ELR (cell line): ENCODE data around the gene MARCHF10.
"Not testable (repeated sequence)": the region's sequence is repeated elsewhere in the genome, so short reads cannot be mapped to it uniquely, and the experiment has no call there.

Experiments
- DNase-seq: peaks from one replicate; pipeline ENCODE4 v3.0.0-alpha.2; 2015; ENCODE audit warnings: low read depth

Gene MARCHF10

DNA sequence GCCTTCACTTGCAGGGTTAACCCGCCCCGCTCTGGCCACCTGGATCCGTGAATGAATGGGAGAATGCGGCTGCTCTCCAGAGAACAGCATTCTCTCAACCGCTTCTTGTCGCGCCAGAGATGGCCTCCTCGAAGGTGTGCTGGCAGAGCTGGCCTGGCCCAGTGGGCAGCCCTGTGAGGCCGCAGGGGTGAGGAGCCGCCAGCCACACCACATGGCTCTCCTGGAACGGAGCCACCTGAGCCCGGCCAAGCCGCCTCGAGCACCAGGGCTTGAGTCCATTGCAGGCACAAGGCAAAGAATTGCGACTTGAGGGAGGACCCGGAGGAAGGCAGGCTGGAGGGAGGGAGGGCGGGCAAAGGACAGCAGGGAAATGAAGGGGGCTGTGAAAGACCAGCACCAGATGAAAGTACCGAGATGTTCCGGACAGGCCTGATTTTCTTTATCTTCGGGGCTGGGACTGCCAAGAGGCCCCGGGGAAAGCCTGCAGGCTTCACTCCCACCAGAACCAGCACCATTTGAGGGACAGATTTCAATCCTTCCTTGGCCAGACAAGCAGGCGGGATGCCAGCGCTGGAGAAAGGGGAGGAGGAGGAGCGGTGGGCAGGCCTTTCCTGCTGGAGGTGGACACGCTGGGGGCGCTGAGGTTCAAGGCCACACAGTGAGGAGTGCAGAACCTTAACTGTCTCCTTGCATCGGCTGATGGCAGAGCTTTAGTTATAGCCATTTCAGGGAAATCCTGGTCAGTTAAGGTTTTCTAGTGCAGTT, 111.2 kb downstream of the MARCHF10 start:
- no peak for DNase-seq

DNA sequence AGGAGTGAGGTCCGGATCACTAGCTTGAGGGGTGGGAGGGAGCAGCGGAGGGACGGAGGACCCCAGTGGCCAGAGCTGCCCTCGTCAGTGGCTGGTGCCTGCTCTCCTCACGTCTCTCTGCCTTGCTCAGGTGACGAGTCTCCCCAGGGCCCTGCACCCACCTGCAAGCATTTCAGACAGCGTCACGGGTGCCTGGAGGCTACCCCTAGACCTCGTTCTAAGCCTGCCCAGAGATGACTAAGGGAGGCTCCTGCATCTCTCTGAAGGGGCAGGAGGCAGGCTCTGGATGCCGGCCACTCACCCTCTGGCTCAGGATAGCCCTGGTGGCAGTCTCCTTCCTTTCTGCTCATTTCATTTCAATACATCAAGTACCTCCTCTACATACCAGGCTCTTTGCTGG, 111.9 kb downstream of the MARCHF10 start:
- no peak for DNase-seq

DNA sequence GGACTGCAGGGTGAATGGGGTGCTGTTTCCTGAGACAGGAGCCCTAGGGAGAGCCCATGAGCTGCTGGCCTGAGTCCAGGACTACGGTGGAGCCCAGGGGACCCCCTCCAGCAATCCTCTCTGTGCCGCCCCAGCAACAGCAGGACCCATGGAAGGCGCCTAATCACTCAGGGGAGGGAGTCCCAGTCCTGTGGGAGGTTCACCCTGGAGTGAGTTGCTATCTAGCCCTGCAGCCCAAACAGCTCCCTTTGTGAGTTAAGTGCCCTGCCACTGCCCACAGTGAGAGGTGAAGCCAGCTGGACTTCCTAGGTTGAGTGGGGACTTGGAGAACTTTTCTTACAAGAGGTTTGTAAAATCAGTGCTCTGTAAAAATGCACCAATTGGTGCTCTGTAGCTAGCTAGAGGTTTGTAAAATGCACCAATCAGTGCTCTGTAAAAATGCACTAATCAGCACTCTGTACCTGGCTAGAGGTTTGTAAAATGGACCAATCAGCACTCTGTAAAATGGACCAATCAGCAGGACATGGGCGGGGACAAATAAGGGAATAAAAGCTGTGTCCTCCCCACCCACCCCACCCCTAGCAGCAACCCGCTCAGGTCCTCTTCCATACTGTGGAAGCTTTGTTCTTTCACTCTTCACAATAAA, 112.9 kb downstream of the MARCHF10 start:
- DNase-seq = not testable (repeated sequence)

GRCh38 chr17:62693616-62694409, 114.3 kb downstream of the MARCHF10 start:
- peak; percentile 36 for DNase-seq

DNA sequence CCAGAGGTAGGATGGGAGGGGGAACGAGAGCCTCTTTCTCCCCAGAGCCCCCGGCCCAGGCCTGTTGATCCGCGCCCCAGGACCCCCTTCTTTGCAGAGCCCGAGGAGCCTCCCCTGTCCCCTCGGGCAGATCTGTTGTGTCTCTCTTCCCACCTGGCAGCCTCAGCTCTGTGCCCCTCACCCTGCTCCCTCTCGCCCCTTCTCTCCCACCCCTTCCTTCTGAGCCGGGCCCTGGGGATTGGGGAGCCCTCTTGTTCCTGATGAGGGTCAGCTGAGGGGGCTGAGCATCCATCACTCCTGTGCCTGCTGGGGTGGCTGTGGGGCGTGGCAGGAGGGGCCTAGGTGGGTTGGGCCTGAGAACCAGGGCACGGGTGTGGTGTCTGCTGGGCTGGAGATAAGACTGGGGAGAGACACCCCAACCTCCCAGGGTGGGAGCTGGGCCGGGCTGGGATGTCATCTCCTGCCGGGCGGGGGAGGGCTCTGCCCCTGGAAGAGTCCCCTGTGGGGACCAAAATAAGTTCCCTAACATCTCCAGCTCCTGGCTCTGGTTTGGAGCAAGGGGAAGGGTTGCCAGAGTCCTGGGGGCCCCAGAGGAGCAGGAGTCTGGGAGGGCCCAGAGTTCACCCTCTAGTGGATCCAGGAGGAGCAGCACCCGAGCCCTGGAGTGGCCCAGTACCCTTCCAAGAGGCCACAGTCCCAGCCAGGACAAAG, 115.2 kb downstream of the MARCHF10 start:
- DNase-seq = peak; percentile 66

DNA sequence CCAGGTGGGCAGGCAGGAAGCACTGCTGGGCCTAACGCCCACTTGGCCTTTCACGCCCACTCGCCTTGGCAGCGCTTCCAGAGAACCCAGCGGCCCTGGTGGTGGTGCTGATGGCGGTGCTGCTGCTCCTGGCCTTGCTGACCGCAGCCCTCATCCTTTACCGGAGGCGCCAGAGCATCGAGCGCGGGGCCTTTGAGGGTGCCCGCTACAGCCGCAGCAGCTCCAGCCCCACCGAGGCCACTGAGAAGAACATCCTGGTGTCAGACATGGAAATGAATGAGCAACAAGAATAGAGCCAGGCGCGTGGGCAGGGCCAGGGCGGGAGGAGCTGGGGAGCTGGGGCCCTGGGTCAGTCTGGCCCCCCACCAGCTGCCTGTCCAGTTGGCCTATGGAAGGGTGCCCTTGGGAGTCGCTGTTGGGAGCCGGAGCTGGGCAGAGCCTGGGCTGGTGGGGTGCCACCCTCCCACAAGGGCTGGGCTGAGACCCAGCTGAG, 115.9 kb downstream of the MARCHF10 start:
- DNase-seq = no peak

DNA sequence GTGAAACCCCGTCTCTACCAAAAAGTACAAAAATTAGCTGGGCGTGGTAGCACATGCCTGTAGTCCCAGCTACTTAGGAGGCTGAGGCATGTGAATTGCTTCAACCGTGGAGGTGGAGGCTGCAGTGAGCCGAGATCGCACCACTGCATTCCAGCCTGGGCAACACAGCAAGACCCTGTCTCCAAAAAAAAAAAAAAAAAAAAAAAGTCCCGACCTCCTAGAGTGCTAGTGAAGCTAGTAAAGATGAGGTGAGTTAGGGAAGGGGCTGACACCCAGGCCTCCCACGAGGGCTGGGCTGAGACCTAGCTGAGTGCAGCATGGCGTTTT, 116.6 kb downstream of the MARCHF10 start:
- not testable (repeated sequence) for DNase-seq

DNA sequence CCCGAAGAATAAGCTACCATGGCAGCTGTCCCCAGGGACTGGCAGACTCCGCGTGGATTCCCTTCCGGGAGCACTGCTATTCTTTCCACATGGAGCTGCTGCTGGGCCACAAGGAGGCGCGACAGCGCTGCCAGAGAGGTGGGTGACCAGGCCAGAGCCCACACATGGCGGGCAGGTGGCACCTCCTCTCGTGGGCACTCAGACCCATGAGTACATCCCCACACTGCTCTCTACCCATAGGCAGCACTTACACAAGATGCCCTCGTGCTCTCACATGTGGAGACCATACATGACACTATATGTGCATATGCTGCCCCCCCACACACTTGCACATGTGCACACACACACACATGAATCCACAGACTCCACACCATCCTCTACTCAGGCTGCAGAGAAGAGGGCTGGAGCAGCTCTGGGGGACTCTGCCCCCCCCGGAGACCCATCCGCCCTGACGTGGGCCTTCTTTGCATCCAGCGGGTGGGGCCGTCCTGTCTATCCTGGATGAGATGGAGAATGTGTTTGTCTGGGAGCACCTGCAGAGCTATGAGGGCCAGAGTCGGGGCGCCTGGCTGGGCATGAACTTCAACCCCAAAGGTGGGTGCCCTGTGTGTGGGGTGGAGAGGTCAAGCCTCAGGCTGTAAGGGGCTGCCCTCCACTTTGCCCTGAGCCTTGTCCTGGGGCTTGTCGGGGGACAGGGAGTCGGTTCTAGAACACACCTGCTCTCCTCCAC, 117.8 kb downstream of the MARCHF10 start:
- DNase-seq = no peak

GRCh38 chr17:62689441-62690167, 118.5 kb downstream of the MARCHF10 start:
- no peak for DNase-seq

DNA sequence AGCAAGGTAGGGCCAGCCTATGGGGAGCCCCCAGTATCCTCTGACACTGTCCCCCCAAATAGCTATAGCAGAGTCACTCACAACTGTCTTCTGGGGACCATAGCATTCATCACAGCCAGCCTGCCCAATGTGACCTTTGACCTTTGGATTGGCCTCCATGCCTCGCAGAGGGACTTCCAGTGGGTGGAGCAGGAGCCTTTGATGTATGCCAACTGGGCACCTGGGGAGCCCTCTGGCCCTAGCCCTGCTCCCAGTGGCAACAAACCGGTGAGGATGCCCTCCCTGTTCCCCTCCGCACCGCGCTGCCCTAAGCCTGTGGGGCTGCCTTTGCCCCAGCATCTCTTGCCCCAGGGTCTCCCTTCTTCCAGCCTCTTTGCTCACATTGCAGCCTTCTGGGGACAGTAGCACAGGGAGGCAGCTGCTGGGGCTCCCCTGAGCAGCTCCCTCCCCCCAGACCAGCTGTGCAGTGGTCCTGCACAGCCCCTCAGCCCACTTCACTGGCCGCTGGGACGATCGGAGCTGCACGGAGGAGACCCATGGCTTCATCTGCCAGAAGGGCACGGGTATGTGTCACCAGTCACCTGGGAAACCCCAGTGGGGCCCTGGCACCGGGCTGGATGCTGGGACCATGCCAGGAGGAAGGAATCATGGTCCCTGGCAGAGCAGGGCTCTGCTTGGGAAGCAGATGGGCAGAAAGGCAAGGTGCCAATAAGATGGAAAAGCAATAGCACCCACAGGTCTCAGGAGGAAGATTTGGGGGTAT, 119.5 kb downstream of the MARCHF10 start:
- no peak for DNase-seq

GRCh38 chr17:62687997-62688396, 120.1 kb downstream of the MARCHF10 start:
- DNase-seq = no peak

GRCh38 chr17:62684179-62684578, 123.9 kb downstream of the MARCHF10 start:
- no peak for DNase-seq

- DNase-seq = no peak
Measured at GRCh38 chr17:62681939-62682381, 126.2 kb downstream of the MARCHF10 start.

GRCh38 chr17:62681061-62681938, 126.8 kb downstream of the MARCHF10 start:
- no peak for DNase-seq

- no peak for DNase-seq
Measured at GRCh38 chr17:62680541-62681052, 127.5 kb downstream of the MARCHF10 start.

DNA sequence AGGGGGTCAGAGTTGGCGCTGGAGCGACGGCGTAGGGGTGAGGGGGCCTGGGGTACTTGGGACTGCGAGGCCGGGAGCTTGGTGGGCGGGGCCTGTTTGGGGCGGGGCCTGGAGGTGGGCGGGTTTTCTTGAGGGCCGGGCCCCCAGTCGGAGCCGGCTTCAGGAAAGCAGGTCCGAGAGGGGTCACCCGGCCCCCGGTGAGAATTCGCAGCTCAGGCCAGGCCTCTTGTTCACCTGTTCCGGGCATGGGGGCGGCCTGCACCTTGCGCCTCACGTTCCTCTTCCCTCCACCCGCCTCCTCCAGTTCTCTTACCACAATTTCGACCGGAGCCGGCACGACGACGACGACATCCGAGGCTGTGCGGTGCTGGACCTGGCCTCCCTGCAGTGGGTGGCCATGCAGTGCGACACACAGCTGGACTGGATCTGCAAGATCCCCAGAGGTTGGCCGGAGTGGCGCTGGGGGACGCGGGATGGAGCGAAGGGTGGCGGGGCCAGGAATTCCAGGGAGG, 128.2 kb downstream of the MARCHF10 start:
- no peak for DNase-seq

DNA sequence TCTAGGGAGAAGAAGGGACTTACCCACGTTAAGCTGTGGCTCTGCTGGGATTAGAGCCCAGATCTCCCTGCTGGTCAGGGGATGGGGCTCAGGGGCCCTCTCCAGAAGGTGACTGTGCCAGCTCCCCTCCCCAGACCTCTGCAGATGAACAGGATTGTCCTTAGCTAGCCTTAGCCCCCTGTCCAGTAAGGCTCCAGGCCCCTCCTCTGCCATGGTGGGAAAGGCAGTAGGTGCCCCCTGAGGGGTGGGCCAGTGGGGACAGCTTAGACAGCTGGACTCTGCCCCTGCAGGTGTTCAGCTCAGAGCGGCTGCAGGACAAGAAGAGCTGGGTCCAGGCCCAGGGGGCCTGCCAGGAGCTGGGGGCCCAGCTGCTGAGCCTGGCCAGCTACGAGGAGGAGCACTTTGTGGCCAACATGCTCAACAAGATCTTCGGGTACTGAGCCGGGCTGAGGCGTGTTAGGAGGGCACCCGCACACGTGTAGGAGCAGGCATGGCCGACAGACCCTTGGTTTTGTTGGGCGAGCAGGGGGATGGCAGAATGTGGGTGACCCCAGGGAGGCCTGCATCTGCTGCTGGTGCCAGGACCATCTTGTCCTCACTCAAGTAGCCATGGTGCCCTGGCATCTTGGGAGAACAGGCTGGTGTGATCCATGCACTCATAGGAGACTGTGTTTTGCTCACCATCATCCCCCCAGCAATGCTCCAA, 129.7 kb downstream of the MARCHF10 start:
- DNase-seq = no peak
